ENCODE measurements around the gene CAPN11.

DNA sequence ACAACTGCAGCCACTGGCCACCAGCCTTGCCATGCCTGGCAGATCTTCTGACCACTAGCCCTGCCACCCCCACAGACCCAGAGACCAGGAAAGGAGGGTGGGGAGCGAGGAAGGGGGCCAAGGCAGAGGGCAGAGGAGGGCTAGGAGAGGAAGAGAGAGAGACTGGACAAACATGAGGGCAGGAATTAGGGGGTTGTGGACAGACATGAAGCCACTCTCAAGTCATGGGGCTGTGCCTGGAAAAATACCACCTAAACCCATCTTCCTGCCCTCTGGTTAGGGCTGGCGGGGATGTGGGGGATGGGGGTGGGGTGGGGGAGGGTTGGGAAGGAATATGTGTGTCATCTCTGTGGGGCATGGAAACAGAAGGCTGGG lies 63.3 kb downstream of the CAPN11 start:
- TF ChIP-seq, protein P1, sequence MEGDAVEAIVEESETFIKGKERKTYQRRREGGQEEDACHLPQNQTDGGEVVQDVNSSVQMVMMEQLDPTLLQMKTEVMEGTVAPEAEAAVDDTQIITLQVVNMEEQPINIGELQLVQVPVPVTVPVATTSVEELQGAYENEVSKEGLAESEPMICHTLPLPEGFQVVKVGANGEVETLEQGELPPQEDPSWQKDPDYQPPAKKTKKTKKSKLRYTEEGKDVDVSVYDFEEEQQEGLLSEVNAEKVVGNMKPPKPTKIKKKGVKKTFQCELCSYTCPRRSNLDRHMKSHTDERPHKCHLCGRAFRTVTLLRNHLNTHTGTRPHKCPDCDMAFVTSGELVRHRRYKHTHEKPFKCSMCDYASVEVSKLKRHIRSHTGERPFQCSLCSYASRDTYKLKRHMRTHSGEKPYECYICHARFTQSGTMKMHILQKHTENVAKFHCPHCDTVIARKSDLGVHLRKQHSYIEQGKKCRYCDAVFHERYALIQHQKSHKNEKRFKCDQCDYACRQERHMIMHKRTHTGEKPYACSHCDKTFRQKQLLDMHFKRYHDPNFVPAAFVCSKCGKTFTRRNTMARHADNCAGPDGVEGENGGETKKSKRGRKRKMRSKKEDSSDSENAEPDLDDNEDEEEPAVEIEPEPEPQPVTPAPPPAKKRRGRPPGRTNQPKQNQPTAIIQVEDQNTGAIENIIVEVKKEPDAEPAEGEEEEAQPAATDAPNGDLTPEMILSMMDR (IDR thresholded peaks at IDR 0.05 in 2 of 3, conservative IDR thresholded peaks at IDR 0.05 in 1 of 3; ENCODE audit: insufficient read depth in 2 of 3, low read depth in 1 of 3, low read length in 3 of 3): no peak
- TF ChIP-seq, protein P2, sequence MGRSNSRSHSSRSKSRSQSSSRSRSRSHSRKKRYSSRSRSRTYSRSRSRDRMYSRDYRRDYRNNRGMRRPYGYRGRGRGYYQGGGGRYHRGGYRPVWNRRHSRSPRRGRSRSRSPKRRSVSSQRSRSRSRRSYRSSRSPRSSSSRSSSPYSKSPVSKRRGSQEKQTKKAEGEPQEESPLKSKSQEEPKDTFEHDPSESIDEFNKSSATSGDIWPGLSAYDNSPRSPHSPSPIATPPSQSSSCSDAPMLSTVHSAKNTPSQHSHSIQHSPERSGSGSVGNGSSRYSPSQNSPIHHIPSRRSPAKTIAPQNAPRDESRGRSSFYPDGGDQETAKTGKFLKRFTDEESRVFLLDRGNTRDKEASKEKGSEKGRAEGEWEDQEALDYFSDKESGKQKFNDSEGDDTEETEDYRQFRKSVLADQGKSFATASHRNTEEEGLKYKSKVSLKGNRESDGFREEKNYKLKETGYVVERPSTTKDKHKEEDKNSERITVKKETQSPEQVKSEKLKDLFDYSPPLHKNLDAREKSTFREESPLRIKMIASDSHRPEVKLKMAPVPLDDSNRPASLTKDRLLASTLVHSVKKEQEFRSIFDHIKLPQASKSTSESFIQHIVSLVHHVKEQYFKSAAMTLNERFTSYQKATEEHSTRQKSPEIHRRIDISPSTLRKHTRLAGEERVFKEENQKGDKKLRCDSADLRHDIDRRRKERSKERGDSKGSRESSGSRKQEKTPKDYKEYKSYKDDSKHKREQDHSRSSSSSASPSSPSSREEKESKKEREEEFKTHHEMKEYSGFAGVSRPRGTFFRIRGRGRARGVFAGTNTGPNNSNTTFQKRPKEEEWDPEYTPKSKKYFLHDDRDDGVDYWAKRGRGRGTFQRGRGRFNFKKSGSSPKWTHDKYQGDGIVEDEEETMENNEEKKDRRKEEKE (IDR thresholded peaks at IDR 0.05; ENCODE audit: borderline replicate concordance in 1 of 2, control insufficient read depth in 1 of 2, low read depth in 2 of 2, low read length in 1 of 2): no peak
- no peak for TF ChIP-seq EZH2 (IDR thresholded peaks at IDR 0.05; ENCODE audit: borderline replicate concordance, low read depth, low read length)
- TF ChIP-seq HCFC1 (IDR thresholded peaks at IDR 0.05; ENCODE audit: low read depth, low read length): no peak
- no peak for TF ChIP-seq KAT7 (CRISPR knock-in tag; IDR thresholded peaks at IDR 0.05; ENCODE audit: borderline replicate concordance)
- TF ChIP-seq POLR2AphosphoS5 (IDR thresholded peaks at IDR 0.05; ENCODE audit: control insufficient read depth, insufficient read depth, low read depth, low read length): no peak
- no peak for TF ChIP-seq KAT8 (IDR thresholded peaks at IDR 0.05; ENCODE audit: low read depth)
- TF ChIP-seq, protein P3, sequence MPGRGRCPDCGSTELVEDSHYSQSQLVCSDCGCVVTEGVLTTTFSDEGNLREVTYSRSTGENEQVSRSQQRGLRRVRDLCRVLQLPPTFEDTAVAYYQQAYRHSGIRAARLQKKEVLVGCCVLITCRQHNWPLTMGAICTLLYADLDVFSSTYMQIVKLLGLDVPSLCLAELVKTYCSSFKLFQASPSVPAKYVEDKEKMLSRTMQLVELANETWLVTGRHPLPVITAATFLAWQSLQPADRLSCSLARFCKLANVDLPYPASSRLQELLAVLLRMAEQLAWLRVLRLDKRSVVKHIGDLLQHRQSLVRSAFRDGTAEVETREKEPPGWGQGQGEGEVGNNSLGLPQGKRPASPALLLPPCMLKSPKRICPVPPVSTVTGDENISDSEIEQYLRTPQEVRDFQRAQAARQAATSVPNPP (IDR thresholded peaks at IDR 0.05; ENCODE audit: borderline replicate concordance, insufficient read depth, insufficient read length): no peak
- no peak for TF ChIP-seq TEAD1 (CRISPR knock-in tag; IDR thresholded peaks at IDR 0.05)
- TF ChIP-seq, protein P4, sequence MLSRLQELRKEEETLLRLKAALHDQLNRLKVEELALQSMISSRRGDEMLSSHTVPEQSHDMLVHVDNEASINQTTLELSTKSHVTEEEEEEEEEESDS (CRISPR knock-in tag; IDR thresholded peaks at IDR 0.05): no peak
- TF ChIP-seq, protein P5, sequence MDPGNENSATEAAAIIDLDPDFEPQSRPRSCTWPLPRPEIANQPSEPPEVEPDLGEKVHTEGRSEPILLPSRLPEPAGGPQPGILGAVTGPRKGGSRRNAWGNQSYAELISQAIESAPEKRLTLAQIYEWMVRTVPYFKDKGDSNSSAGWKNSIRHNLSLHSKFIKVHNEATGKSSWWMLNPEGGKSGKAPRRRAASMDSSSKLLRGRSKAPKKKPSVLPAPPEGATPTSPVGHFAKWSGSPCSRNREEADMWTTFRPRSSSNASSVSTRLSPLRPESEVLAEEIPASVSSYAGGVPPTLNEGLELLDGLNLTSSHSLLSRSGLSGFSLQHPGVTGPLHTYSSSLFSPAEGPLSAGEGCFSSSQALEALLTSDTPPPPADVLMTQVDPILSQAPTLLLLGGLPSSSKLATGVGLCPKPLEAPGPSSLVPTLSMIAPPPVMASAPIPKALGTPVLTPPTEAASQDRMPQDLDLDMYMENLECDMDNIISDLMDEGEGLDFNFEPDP (CRISPR knock-in tag; IDR thresholded peaks at IDR 0.05): no peak
- no peak for TF ChIP-seq ZNF696 (CRISPR knock-in tag; conservative IDR thresholded peaks at IDR 0.05)
- no peak for TF ChIP-seq POLR2A (conservative IDR thresholded peaks at IDR 0.05)

Measured in K562 (cell line).